Effector memory CD4-positive, alpha-beta T cell (primary cell): ENCODE results near the gene ZNG1A.
A peak's percentile ranks its signal among the peaks of the same experiment; 100 is the strongest.
"Not testable (repeated sequence)": the region's sequence is repeated elsewhere in the genome, so short reads cannot be mapped to it uniquely, and the experiment has no call there.

Source experiments
- DNase-seq, 3 donors: peaks; one replicate each; pipeline ENCODE4 v3.0.0-alpha.2; 2020
- H3K27ac ChIP-seq: 2 replicates; pipeline ENCODE4 v1.7.0; 2013; ENCODE audit warnings: mild to moderate bottlenecking, low read length, moderate library complexity; ENCODE audit not compliant: insufficient read depth, poor library complexity, severe bottlenecking
- H3K27me3 ChIP-seq: replicated peaks from 2 replicates; pipeline ENCODE4 v1.7.0; 2013; ENCODE audit warnings: mild to moderate bottlenecking, low read length; ENCODE audit not compliant: insufficient read depth, control insufficient read depth, poor library complexity, severe bottlenecking
- H3K36me3 ChIP-seq: 2 replicates; pipeline ENCODE4 v1.7.0; 2013; ENCODE audit warnings: mild to moderate bottlenecking, low read length, moderate library complexity; ENCODE audit not compliant: control insufficient read depth, insufficient read depth
- H3K4me1 ChIP-seq: 2 replicates; pipeline ENCODE4 v1.7.0; 2013; ENCODE audit warnings: low read length, mild to moderate bottlenecking; ENCODE audit not compliant: control insufficient read depth, insufficient read depth, poor library complexity, severe bottlenecking
- H3K4me3 ChIP-seq: 2 replicates; pipeline ENCODE4 v1.7.0; 2013; ENCODE audit warnings: low read length, low read depth, mild to moderate bottlenecking; ENCODE audit not compliant: insufficient read depth, poor library complexity, severe bottlenecking
- H3K9me3 ChIP-seq: 2 replicates; pipeline ENCODE4 v1.7.0; 2013; ENCODE audit warnings: mild to moderate bottlenecking, low read length, moderate library complexity; ENCODE audit not compliant: control insufficient read depth

The ZNG1A gene

GRCh38 chr9:82932-83689 lies 95.7 kb downstream of the ZNG1A start:
- H3K36me3 ChIP-seq, H3K4me3 ChIP-seq, DNase-seq, H3K9me3 ChIP-seq, H3K4me1 ChIP-seq, H3K27ac ChIP-seq, H3K27me3 ChIP-seq: not testable (repeated sequence)

GRCh38 chr9:78333-78732 lies 100.5 kb downstream of the ZNG1A start:
- H3K4me1 ChIP-seq, H3K27ac ChIP-seq, H3K36me3 ChIP-seq, H3K9me3 ChIP-seq, H3K4me3 ChIP-seq, DNase-seq, H3K27me3 ChIP-seq: not testable (repeated sequence)

- H3K27ac ChIP-seq, H3K4me3 ChIP-seq, H3K9me3 ChIP-seq, H3K4me1 ChIP-seq, H3K27me3 ChIP-seq, DNase-seq, H3K36me3 ChIP-seq: not testable (repeated sequence)
Observed at GRCh38 chr9:76389-76788, 102.5 kb downstream of the ZNG1A start.

GRCh38 chr9:73900-74525 lies 104.8 kb downstream of the ZNG1A start:
- not testable (repeated sequence) for H3K9me3 ChIP-seq, H3K27ac ChIP-seq, DNase-seq, H3K4me1 ChIP-seq, H3K36me3 ChIP-seq, H3K27me3 ChIP-seq
- H3K4me3 ChIP-seq = peak overlapping the region; percentile 50

- not testable (repeated sequence) for H3K36me3 ChIP-seq, H3K27ac ChIP-seq, DNase-seq, H3K9me3 ChIP-seq, H3K4me1 ChIP-seq, H3K27me3 ChIP-seq
- H3K4me3 ChIP-seq = peak overlapping the region; percentile 50
Observed at GRCh38 chr9:73076-73899, 105.6 kb downstream of the ZNG1A start.
